HG03378 (cell line): ENCODE results near the gene PPP3CB.

Experiments used
- ATAC-seq: cut with Tn5 transposase; IDR thresholded peaks from one replicate; pipeline ENCODE4 v1.9.1; 2021; ENCODE audit warnings: mild to moderate bottlenecking, moderate library complexity; ENCODE audit not compliant: unreplicated experiment

Gene PPP3CB

DNA sequence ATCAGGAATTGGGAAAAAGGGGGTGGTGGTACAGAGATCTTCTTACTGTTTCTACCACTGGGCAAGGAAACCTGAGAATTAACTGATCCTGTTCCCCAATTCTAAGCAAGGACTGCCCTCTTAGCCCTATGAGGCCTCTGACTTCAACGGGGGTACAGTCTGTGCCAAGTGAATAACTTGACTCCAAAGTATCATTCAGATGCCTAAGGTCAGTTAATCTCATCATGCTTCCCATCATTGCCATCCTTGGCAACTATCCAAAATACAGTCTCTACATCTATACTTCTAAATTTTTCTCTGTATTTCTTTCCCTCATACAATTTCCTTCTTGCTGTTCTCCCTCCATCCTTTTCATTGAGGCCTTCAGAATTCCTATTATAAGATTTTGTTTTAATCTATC lies 10.5 kb downstream of the PPP3CB start:
- ATAC-seq: no peak

GRCh38 chr10:73480158-73480557 lies 15.7 kb downstream of the PPP3CB start:
- ATAC-seq: no peak

DNA sequence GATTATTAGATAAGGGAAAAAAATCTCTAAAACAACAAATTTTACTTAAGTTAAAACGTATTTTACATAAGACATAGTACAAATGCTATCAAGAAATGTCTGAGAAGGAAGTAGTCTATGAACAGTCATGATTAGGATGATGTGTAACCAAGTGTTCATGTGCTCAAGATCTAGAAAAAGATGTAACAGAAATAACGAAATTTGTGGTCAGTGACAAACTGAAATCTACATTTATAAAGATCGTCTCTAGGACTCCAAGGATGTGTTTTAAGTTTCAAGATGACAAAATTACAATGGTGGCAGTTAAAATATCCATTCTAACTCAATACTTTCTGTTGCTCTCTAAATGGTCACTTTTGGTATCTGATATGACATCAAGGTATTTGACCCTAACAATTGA lies 17.2 kb downstream of the PPP3CB start:
- no peak for ATAC-seq

DNA sequence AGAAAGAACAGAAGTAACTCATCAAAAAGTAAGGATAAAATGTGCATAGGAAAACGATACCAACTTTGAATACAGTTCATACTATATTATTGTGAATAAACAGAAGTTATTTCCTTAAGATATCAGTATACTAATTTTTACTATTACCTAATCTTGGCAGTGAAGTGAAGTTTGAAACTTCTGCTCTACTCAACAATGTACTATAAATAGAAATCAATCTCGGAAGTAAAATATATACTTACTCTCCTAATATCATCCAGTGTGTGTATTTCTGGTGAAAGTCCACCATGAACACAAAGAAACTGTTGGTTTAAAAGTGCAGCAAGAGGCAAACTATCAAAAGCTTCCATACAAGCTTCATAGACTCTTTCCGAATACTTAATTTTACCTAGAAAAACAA lies 24.6 kb downstream of the PPP3CB start:
- ATAC-seq: no peak

GRCh38 chr10:73469579-73469978 lies 26.2 kb downstream of the PPP3CB start:
- ATAC-seq: no peak

DNA sequence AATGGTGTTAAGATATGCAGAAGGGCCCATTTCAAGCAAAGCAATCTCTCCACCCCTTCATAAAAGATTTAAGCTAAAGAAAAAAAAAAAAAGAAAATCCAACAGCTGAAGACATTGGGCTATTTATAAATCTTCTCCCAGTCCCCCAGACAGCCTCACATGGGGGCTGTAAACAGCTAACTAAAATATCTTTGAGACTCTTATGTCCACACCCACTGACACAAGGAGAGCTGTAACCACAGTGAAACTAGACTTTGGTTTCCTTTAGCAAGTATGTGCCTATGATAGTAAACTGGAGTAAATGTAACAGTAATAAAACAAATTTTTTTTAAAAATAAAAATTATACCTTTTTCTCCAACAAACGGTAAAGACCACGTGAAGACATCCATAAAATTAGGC lies 28.6 kb downstream of the PPP3CB start:
- no peak for ATAC-seq

DNA sequence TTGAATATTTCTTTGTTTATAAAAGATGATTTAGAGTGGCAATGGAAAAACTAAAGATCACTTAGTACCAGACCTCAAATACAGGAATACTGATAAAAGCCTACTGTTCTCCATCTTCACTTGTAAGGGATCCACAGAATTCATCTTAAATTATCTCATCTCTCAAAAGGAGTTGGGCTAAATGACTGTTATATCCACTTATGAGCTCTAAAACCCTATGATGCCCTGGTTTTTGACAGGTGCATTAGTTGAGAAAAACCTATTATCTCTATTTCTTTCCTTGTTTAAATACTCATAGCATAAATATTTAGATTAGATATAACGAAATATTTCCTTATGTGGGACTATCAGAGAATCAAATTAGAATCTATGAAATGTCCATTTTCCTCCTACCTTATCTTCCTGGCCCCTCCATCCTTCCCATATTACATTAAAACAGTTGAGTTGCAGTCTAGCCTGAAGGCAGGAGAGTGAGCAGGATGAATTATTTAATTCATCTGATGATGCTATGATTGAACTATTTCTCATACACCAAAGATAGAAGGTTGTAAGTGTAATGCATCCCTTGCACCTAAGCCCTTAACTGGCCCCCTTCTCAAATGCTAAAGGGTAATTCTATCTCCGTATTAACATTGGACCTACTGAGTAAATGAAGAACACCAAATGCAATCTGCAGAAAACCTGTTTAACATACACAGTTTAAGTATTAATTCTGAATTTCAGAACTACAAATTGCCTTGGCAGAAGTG lies 29.7 kb downstream of the PPP3CB start:
- ATAC-seq: no peak

DNA sequence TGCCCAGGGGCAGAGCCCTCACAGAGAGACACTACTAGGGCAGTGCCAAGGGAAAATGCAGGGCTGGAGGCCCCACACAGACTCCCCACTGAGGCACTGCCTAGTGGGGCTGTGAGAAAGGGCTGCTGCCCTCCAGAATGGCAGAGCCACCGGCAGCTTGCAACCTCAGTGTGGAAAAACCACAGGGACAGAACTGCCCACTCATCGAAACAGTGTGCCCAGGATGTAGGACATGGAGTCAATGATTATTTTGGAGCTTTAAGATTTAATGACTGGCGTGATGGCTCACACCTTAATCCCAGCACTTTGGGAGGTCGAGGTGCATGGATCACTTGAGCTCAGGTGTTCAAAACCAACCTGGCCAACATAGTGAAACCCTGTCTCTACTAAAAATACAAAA lies 34.9 kb downstream of the PPP3CB start:
- ATAC-seq: no peak

DNA sequence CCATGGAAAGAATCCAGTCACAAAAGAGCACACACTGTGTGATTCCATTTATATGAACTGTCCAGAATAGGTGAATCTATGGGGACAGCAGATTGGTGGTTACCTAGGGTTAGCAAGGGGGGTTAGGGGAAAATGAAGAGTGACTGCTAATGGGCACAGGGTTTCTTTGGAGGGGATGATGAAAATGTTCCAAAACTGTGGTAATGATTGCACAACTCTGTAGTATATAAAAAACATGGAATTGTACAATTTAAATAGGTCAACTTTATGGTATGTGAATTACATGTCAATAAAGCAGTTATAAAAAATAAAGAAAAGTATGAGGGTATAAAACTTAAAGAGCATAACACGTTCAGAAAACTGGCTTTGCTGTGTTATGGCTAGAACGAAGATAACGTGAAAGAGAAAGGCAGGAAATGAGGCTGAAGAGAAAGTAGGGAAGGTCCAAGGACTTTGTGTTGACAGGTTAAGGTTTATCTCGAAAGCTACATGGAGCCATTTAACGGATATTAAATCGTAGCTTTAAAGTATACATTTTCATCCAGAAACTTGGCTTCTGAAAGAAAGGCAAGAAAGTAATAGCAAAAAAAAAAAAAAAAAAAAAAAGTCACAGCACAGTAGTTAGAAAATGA lies 36.0 kb downstream of the PPP3CB start:
- no peak for ATAC-seq

DNA sequence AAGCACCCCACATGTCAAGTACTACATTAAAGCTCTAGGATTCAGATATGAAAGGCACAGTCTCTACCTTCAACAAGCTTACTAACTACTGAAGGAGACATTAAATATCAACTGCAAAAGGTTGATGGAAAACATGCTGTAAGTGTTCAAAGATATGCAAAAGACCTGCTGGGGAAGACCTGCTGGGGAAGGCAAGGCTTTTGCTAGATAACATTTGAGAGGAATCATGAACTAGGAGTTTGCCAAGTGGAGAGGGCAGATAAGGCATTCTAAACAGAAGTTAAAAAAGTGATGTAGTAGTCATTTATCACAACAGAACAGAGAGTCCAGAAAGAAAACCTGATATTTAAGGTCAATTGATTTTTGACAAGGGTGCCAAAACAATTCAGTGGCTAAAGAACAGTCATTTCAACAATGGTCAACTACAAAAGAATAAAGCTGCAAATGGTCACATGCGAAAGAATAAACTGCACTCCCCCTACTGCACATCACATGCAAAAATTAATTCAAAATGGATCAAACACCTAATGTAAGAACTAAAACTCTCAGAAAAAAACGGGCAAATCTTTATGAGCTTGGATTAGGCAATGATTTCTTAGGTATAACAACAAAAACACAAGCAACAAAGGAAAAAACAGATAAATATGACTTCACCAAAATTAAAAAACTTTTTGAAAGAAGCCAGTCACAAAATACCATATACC lies 39.5 kb downstream of the PPP3CB start:
- no peak for ATAC-seq

- no peak for ATAC-seq
Measured at GRCh38 chr10:73449113-73449512, 46.7 kb downstream of the PPP3CB start.

- no peak for ATAC-seq
Measured at GRCh38 chr10:73448384-73448783, 47.4 kb downstream of the PPP3CB start.

GRCh38 chr10:73446926-73447325 lies 48.9 kb downstream of the PPP3CB start:
- ATAC-seq: no peak

DNA sequence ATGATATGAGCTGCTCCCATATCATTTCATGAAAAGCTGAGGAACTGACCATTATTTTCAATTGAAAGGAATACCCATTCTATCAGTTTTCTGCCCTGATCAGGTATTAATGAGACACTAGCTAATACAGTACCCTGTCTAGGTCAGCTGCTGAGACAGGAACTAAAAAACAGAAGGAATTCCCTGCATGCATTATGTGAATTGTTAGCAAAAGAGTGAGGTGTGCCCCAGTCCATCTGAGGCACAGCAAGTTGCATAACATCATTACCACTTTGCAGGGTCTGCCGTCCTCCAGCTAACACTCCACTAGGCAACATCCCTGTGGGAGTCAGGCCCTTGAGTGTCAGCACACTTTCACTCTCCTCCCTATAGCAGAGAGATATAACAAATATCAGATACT lies 51.4 kb downstream of the PPP3CB start:
- ATAC-seq: no peak

GRCh38 chr10:73439605-73440312 lies 56.1 kb downstream of the PPP3CB start:
- ATAC-seq: no peak

GRCh38 chr10:73439055-73439454 lies 56.8 kb downstream of the PPP3CB start:
- no peak for ATAC-seq

- ATAC-seq: no peak
Measured at GRCh38 chr10:73433538-73433867, 62.3 kb downstream of the PPP3CB start, which contains the start of gene MSS51. MSS51 (minus strand) TSS chr10:73433561; CDS start chr10:73428284, 5,277 bp downstream.

- no peak for ATAC-seq
Measured at GRCh38 chr10:73432646-73433537, 62.9 kb downstream of the PPP3CB start.

GRCh38 chr10:73426318-73426717 lies 69.5 kb downstream of the PPP3CB start:
- no peak for ATAC-seq

- ATAC-seq: no peak
Measured at GRCh38 chr10:73424478-73424877, 71.3 kb downstream of the PPP3CB start.
